Stimulated activated CD4-positive, alpha-beta T cell treated with anti-CD3 and anti-CD28 coated beads, Interleukin-1b, Interleukin-23, amount 100 ng/mL, for 48 hours (primary cell): ENCODE measurements around the gene SLC44A3.
"Not testable (repeated sequence)": the region's sequence is repeated elsewhere in the genome, so short reads cannot be mapped to it uniquely, and the experiment has no call there.

Experiments
- DNase-seq: peaks from one replicate; pipeline ENCODE4 v3.0.0-alpha.2; 2020

Gene SLC44A3

DNA sequence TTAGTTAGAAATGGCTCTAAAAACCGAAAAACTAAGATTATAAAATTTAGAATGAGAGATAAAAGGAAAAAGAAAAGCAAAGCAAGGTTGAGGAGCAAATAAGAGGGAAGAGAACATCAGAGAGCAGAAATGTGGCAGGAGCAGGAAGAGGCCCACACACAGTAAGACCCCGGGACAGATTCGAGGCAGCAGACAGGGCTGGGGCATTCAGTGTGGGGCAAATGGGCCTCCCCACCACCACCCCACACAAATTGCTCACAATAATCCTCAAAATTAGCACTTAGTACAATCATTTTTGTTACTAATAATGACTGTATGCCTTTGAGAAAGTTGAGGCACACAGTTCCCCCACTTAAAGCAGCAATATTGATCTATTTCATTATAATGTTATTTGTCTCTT, 17.1 kb upstream of the SLC44A3 start:
- DNase-seq: no peak

DNA sequence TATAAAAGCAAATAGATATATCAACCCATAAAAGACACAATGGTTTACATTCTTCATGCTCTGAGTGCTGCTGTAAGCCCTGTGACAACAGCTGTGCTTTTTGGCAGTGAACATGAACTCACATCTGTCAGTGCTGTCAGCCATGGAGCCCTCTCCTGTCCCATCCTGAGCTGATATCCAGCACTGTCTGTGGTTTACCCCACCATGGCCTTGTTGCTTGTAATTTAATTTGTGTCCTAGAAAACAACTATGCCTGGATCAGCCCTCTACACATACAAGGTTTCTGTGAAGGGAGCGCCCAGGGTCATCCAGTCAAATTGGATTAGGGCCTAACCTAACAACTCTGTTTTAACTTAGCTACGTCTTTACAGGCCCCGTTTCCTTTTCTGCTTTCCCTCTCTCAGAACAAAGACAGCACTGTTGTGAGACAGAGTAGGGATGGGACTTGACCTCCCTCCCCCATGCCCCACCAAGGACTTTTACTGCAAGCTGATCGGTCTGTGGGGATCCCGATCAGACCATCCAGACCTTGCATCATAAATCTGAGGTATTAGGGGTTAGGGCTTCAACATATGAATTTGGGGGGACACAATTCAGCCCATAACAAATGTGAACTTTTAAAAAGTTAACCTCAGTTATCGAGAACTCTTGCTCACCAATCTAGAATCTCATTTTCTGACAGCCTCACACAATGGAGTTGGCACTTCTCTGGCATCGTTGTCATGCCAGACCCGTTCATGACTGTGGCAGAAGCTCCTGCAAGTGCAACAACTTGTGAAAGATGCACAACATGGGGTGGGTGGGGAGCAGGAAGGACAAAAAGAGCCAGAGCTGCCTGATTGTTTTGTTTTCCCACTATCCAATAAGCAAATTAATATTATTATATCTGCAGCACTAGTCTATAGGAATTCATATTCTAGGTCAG, 16.4 kb upstream of the SLC44A3 start:
- no peak for DNase-seq

DNA sequence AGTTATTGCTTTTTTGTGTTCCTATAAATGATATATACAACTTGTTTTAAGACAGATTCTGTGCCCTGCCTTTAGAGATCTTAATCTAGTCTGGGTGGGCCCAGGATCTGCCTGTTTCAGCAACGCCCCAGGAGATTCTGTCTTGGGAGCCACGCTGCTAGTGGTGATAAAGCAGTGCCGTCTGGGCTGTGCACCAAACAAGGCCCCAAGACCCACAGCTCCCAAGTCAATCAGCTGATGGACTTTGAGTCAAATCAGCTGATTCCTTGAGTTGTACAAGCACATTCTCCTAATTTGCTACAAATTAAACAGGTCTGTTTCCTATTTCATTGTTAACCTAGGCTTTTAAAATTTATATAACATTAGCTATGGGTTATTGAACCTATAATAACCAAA, 15.7 kb upstream of the SLC44A3 start:
- DNase-seq: no peak

DNA sequence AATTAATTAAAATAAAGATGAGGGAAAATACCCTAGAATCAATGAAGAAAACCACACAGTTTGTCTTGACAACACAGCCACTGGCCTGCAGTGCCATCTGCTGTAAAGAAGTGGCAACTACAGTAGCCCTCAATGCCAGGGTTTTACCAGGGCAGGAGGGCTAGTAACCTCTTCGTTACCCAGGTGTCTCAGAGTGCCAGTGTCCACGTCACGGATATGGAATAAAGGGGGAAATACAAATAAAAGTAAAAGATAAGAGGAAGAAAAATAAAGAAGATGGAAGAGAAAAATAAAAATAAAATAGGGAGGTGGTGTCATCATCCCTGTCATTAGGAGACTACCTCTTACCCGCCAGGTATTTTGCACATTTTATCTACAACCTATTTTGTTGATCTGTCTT, 14.2 kb upstream of the SLC44A3 start:
- peak; percentile 38 for DNase-seq

DNA sequence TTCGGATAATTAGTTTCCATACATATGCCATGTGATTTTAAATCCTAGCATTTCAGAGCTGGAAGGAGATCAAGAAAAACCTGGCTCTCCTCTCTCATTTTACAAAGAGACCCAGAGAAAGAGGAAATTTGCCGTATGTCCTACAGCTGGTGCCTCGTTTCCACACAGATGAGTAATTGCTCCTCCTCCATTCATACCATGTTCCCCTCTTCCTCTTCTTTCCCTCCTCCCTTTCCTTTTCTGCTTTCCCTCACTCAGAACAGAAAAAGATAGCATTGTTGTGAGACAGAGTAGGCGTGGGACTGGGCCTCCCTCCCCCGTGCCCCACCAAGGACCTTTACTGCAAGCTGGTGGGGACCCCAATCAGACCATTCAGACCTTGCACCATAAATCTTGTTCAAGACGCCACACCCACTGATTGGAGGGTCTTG, 13.7 kb upstream of the SLC44A3 start:
- DNase-seq: no peak

DNA sequence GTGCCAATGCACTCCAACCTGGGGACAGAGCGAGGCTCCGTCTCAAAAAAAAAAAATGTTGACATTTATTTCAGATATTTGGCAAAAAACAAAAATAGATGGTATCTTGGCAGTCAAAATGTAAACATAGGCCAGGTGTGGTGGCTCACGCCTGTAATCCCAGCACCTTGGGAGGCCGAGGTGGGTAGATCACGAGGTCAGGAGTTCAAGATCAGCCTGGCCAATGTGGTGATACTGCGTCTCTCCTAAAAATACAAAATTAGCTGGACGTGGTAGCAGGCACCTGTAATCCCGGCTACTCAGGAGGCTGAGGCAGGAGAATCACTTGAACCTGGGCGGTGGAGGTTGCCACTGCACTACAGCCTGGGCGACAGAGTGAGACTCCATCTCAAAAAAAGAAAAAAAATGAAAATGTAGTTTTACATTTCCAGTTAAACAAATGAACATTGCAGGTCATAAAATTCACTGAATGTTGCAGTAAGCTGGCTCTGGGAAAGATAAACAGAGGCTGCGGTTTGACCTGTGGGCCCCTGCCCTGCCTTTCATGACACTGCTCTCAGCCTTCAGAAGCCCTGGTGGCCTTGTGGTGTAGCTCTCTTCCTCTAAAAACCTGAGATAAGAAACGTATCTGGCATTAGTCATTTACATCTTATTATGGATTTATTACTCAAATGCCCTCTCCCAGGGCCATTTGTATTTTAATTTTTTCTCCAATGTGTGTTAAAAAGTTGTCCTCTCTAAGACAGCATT, 12.2 kb upstream of the SLC44A3 start:
- no peak for DNase-seq

DNA sequence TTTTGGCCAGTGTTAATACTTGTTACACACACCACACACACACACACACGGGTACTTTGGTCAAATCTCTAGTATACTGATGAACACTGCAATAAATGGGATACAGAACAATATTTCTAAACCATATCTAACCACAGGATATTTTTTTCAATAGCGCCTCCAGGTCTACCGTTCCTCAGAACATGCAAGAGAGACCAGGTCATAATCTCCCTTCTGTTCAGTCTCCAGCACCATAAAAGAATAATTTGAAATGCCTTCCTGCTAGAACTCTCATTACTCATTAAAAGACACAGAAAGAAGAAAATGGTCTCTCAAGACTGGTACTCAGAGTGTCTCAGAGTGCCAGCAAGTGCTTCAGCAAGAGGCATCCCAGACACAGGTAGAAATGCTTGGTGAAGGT, 11.5 kb upstream of the SLC44A3 start:
- DNase-seq: no peak

DNA sequence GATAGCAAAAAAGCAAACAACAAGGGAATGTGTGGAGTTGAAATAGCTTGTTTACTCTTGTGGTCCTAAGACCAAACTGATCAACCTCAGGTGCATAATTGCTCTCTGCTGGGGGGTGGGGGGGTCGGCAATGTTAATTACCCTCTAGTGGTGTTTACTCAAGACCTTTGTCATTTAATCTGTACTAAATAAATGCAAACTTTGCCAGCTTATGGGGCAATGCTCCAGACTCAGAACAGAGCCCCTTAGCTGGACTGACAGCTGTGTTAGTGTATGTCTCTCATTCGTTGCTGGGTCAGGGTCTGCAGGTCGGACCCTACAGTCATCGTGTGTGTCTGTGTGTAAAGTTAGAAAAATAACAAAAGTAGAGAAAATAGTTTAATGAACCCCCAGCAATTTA, 7.2 kb upstream of the SLC44A3 start:
- no peak for DNase-seq

DNA sequence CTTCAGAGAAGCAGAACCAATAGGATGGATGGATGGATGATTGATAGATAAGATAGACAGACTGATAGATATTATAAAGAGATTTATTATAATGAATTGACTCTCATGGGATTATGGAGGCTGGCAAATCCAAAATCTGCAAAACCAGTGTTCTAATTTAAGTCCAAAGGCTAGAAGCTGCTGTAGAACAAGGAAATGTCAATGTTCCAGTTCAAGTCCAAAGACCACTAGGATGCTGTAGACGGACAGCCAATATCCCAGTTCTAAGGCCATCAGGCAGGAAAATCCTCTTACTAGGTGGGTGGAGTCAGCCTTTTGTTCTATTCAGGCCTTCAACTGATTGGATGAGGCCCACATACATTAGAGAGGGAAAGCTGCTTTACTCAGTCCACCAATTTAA, 4.1 kb upstream of the SLC44A3 start:
- DNase-seq: no peak

DNA sequence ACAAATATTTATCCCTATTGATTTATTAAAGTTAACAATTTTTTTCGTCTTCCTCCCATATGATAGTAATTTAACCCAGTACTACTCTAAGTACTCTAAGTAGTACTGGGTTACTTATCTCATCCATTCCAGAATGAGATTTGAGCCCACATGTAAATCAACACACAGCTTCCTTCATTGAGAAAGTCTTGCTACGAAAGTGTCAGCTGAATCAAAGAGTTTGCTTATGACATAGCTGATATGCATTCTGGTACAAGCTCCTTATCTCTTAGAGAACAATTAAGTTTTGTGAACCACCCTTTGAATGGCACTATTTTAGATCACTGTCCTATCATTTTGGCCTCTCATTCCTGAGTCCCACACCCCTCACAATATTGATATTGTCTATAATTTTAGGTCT, 2.4 kb upstream of the SLC44A3 start:
- no peak for DNase-seq

DNA sequence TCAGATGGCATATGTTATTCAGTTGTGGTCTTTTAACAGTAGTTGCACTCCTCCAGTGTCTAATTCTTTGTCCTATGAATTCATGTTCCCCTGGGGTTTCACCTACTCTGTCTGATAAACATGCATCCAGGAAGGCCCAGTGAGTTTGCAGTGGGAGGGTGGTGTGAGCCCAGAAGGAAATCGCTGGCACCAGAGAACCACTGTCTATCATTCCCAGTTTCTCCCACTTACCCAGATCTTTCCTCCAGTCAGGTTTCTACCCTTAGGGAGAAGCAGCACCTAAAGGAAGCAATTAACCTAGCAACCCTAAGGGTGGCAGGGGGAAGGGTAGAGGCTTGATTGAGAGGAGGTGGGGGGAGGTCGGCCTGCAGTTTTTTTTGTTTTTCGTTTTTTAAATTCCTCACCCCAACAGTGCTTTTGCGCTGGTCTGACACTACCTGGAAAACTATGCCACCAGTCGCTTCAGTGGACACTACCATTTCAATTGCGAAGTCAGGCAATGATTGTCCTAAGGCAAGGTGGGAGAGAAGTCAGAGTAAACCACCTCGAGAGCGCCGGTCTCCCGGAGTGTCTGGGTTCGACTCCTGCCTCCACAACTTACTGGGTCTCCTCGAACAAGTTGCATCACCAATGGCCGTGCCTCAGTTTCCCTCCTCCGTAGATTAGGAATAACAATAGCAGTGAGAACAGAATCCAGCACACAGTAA, 766 bp upstream of the SLC44A3 start:
- DNase-seq: no peak

DNA sequence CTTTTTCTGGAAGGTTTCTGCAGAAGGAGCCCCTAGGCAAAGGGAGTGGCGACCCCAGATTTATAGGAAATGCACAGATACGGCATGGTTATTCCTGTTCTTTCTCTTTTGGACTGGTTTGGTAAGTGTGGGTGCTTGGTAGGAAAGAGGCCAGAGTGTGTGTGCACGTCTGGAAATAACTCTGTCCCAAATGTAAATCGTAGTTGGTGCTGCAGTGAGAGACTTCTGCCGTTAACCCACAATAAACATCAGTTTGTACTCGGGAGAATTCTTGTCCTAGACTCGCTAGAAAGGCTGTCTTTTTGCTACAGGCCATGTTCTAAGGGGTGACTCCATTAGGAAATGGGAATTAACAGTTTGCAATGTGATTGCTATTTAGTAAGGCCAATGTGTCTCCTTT, 779 bp downstream of the SLC44A3 start:
- no peak for DNase-seq

DNA sequence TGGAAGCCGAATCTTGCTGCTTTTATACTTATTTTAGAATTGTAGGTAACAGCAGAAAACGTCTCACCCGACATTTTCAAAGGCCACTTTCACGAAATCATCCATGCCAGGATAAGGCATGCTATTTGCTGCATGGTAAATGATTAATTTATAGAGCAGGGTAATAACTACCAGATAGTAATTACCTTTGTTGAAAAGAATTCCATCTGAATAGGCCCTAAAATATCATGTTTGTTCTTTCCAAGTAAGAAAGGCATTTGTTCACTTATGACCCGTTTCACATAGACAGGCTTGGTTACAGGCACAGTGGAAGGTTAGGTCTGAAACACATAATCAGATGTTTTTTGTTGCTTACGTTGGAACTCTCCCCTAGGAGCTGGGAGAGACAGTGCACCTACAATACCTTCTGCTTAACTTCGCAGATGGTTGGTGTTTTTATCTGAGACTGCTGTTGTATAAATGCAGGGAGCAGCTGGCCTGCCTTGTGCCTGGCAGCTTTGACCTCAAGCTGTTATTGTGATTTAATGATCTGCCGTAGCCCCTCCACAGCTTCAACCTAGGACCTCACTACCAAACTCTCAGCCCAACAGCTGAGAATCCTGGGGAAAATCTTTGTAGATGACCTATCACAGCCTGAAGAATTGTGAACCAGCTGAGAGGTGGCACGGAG, 1.6 kb downstream of the SLC44A3 start:
- DNase-seq: no peak

DNA sequence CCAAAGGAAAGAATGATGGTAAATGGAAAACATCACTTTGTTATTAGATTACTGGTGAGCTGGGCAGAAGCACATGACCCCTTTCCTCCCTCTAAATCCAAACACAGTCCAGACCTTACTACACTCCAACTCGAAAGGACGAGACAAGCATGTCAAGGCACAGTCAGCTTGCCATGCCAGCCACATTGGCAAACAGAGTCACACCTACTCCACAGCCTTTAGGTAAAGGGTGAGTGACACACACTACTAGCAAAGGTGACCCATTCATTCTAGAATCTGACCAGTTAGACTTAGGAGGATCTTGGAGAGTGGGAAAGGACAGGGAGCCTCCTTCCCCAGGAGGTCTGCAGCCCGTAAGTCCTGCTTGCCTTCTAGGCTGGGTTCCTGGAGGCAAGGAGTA, 3.0 kb downstream of the SLC44A3 start:
- DNase-seq: no peak

DNA sequence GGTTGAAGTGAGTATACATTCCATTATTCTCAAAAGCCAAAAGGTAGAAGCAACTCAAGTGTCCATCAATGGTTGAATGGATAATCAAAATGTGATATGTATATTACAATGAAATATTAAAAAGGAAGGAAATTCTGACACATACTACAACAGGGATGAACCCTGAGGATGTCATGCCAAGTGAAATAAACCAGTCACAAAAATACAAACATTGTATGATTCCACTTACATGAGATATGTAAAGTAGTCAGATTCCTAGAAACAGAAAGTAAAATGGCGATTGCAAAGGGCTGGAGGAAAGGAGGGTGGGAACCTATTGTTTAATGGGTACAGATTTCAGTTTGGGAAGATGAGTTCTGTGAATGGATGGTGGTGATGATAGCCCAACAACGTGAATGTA, 5.8 kb downstream of the SLC44A3 start:
- no peak for DNase-seq

DNA sequence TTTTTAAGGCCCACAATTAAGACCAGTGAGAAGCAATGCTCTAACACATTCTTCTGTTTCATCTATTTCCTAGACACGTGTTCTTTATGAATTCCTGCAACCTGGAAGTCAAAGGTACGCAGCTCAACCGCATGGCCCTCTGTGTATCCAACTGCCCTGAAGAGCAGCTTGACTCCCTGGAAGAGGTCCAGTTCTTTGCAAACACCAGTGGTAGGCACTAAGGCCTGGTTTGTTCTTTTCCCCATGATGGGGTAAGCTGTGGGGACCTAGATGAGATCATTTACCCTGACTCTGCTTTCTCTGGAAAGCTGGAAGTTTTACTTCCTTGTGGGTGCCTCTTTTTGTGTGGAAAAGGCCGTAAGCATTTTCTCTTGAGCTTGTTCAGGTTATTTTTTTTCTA, 7.3 kb downstream of the SLC44A3 start:
- DNase-seq: no peak

DNA sequence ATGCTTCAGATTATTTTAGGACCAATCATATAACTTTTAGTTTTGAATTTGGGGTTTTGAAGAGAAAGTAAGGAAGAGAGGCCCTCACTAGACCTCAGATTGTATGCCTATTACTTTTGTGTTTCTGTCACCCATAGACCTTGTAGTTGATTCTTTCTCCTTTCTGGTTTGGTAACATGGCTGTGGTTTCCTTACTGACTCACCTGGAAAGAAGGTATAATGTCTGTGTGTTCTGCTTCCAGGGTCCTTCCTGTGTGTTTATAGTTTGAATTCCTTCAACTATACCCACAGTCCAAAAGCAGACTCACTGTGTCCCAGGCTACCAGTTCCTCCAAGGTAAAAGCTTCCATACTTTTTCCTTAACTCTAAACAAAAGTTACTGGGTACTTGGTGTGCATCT, 8.1 kb downstream of the SLC44A3 start:
- DNase-seq: no peak

DNA sequence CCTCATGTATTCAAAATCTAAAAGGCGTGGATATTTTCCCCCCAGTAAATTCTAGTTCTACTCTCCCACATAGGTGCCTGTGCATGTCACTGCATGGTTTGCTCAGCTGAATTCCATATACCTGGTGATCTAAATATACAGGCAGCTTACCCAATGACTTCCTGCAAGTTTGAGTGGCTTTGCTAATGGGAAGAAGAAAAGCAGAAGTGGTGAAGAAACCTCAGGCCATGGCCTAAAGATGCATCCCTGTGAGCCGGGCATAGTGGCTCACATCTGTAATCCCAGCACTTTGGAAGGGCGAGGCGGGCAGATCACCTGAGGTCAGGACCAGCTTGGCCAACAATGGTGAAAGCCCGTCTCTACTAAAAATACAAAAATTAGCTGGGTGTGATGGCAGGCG, 11.5 kb downstream of the SLC44A3 start:
- DNase-seq: no peak

DNA sequence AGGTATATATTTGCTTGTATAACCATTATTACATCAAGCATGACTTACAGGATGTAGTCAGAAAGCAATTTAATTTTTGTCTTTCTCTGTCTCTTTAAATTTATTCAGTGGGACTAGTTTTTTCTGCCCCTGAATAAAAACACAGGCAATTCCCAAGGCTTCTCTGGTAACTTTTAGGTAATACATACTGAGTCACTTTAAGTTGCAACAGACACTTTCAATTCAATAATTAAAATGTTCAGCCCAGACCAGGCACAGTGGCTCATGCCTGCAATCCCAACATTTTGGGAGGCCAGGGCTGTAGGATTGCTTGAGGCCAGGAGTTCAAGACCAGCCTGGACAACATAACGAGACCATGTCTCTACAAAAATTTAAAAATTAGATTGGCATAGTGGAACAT, 12.3 kb downstream of the SLC44A3 start:
- DNase-seq: no peak

DNA sequence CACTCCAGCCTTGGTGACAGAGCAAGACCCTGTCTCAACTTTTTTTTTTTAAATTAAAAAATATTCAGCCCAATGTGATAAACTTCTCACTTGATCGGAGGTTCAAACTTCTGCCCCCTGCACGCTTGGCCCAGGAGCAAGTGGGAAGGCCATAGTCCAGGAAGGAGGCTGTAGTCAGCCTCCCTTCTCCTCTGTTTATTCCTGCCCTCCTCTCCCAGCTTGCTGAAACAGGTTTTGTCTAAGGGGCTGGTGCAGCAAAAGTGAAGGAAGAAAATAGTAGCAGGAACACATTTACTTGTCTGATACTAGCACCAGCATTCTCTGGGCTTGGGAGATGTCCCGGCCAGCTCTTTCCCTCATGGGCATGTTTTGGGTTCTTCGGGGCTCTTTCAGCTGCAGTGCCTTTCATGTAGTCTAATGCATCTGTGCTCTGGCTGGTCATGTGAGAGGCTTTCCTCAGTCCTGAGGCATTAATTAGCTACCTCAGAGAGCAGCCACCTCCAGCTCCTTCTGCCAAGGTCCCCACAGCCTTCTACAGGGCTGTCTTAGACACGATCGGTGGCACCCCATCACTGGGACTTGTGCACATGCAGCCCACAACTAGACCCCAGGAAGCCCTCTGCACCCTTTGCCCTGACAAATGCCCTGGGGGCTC, 12.9 kb downstream of the SLC44A3 start:
- DNase-seq: no peak

DNA sequence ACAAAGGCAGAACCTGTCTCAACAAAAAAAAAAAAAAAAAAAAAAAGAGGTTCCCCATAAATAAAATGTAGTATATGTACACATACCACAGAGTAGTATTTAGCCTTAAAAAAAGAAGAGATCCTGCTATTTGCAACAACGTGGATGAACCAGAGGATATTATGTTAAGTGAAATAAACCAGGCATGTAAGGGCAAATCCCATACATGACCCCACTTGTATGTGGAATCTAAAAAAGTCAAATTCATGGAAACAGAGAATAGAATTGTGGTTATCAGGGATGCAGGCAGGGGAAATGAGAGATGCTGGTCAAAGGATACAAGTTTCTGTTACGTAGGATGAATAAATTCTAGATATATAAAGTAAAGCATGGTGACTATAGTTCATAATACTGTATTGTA, 16.7 kb downstream of the SLC44A3 start:
- no peak for DNase-seq

DNA sequence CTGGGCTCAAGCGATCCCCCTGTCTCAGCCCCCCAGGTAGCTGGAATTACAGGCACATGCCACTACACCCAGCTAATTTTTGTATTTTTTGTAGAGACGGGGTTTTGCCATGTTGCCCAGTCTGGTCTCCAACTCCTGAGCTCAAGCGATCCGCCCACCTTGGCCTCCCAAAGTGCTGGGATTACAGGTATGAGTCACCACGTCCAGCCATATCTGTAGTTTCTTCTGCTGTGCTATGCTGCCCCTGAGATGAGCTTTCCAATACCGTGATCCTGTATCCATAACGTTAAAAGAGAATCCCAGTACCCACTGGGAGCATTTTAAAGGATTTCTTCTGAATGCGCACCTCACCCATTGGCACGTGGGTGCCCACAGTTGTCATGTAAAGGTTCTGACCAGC, 20.2 kb downstream of the SLC44A3 start:
- DNase-seq: not testable (repeated sequence)

DNA sequence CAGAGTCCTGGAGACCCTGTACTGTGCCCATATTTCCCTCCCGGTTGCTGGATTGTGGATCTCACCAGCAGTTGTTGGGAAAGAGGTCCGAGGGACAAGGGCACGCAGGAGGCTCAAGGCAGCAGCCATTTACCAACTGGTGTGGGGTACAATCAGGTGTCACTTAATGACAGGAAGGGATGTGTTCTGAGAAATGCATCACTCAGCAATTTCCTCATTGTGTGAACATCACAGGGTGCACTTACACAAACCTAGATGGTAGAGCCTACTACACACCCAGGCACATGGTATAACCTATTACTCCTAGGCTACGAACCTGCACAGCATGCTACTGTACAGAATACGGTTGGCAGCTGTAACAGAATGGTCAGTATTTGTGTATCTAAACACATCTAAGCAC, 20.7 kb downstream of the SLC44A3 start:
- DNase-seq: no peak
